IPS-11a (cell line): ENCODE results near the gene DGKI.

Experiments
- H3K4me3 ChIP-seq: one replicate; pipeline ENCODE4 v1.5.1; 2013; ENCODE audit warnings: low read depth, low read length, control low read depth

Gene DGKI

GRCh38 chr7:137439829-137440825 is 406.6 kb downstream of the DGKI start:
- no peak overlapping the region for H3K4me3 ChIP-seq

GRCh38 chr7:137434946-137435345 is 411.8 kb downstream of the DGKI start:
- no peak overlapping the region for H3K4me3 ChIP-seq

GRCh38 chr7:137434530-137434929 is 412.2 kb downstream of the DGKI start:
- no peak overlapping the region for H3K4me3 ChIP-seq

- H3K4me3 ChIP-seq, result no peak overlapping the region
These were observed 423.5 kb downstream of the DGKI start for GRCh38 chr7:137423321-137423720.

- no peak overlapping the region for H3K4me3 ChIP-seq
These were observed 425.4 kb downstream of the DGKI start for GRCh38 chr7:137421366-137421765.

- no peak overlapping the region for H3K4me3 ChIP-seq
These were observed 427.9 kb downstream of the DGKI start for GRCh38 chr7:137418841-137419240.

GRCh38 chr7:137417464-137417863 is 429.3 kb downstream of the DGKI start:
- H3K4me3 ChIP-seq, result no peak overlapping the region

- H3K4me3 ChIP-seq, result no peak overlapping the region
These were observed 432.9 kb downstream of the DGKI start for GRCh38 chr7:137413901-137414300.

- H3K4me3 ChIP-seq, result no peak overlapping the region
These were observed 435.3 kb downstream of the DGKI start for GRCh38 chr7:137411446-137411845.

- no peak overlapping the region for H3K4me3 ChIP-seq
These were observed 438.6 kb downstream of the DGKI start for GRCh38 chr7:137408126-137408525.

- H3K4me3 ChIP-seq, result no peak overlapping the region
These were observed 439.7 kb downstream of the DGKI start for GRCh38 chr7:137407078-137407477.

GRCh38 chr7:137404660-137405317 is 442.0 kb downstream of the DGKI start:
- H3K4me3 ChIP-seq, result no peak overlapping the region

- no peak overlapping the region for H3K4me3 ChIP-seq
These were observed 443.4 kb downstream of the DGKI start for GRCh38 chr7:137403353-137403695.

GRCh38 chr7:137402536-137403352 is 444.0 kb downstream of the DGKI start:
- H3K4me3 ChIP-seq, result no peak overlapping the region

- H3K4me3 ChIP-seq, result no peak overlapping the region
These were observed 446.6 kb downstream of the DGKI start for GRCh38 chr7:137399827-137400823.

GRCh38 chr7:137396051-137396450 is 450.7 kb downstream of the DGKI start:
- no peak overlapping the region for H3K4me3 ChIP-seq

- no peak overlapping the region for H3K4me3 ChIP-seq
These were observed 451.4 kb downstream of the DGKI start for GRCh38 chr7:137395420-137395819.

GRCh38 chr7:137393570-137393969 is 453.2 kb downstream of the DGKI start:
- H3K4me3 ChIP-seq, result no peak overlapping the region

- H3K4me3 ChIP-seq, result no peak overlapping the region
These were observed 456.7 kb downstream of the DGKI start for GRCh38 chr7:137390076-137390475.

- H3K4me3 ChIP-seq, result no peak overlapping the region
These were observed 457.9 kb downstream of the DGKI start for GRCh38 chr7:137388916-137389315.
